ENCODE data around the gene CEMIP.

CEMIP gene

GRCh38 chr15:80895091-80895490, 115.9 kb downstream of the CEMIP start:
- TF ChIP-seq POLR2AphosphoS5 (IDR thresholded peaks at IDR 0.05; ENCODE audit: low read depth) = no peak
- no peak for TF ChIP-seq CTCF (IDR thresholded peaks at IDR 0.05; ENCODE audit: insufficient read depth, low read length)
- TF ChIP-seq GABPA (IDR thresholded peaks at IDR 0.05; ENCODE audit: low read depth) = no peak
- no peak for TF ChIP-seq SPI1 (IDR thresholded peaks at IDR 0.05; ENCODE audit: borderline replicate concordance, low read depth)
- no peak for TF ChIP-seq REST (IDR thresholded peaks at IDR 0.05; ENCODE audit: insufficient replicate concordance, low read depth)
- no peak for DNase-seq (ENCODE audit: low read depth in 1 of 2, low spot score in 1 of 2)
- H3K27me3 ChIP-seq (ENCODE audit: insufficient read depth, poor library complexity, severe bottlenecking) = no peaks in the 10 kb centered on the region

GRCh38 chr15:80895965-80896364, 116.8 kb downstream of the CEMIP start:
- Histone ChIP-seq H3K27me3 (ENCODE audit: insufficient read depth, poor library complexity, severe bottlenecking) (no peaks in the 10 kb centered on the region), H3K4me3 (replicated peaks; ENCODE audit: insufficient read depth, low read length) (no peak overlapping the region), H3K27ac (replicated peaks) (no peak overlapping the region)
- TF ChIP-seq GABPA (IDR thresholded peaks at IDR 0.05; ENCODE audit: low read depth) (no peak), CTCF (IDR thresholded peaks at IDR 0.05; ENCODE audit: insufficient read depth, low read length) (no peak), POLR2AphosphoS5 (IDR thresholded peaks at IDR 0.05; ENCODE audit: low read depth) (no peak), SPI1 (IDR thresholded peaks at IDR 0.05; ENCODE audit: borderline replicate concordance, low read depth) (no peak), REST (IDR thresholded peaks at IDR 0.05; ENCODE audit: insufficient replicate concordance, low read depth) (no peak)
- no peak for DNase-seq (ENCODE audit: low read depth in 1 of 2, low spot score in 1 of 2)

More at GRCh38 chr15:80895091-80895490, 115.9 kb downstream of the CEMIP start:
- Histone ChIP-seq H3K4me3 (replicated peaks; ENCODE audit: insufficient read depth, low read length) (no peak overlapping the region), H3K27ac (replicated peaks) (no peak overlapping the region)

GRCh38 chr15:80898040-80898439, 118.9 kb downstream of the CEMIP start:
- no peaks in the 10 kb centered on the region for H3K27me3 ChIP-seq (ENCODE audit: insufficient read depth, poor library complexity, severe bottlenecking)
- DNase-seq (ENCODE audit: low read depth in 1 of 2, low spot score in 1 of 2) = no peak
- TF ChIP-seq CTCF (IDR thresholded peaks at IDR 0.05; ENCODE audit: insufficient read depth, low read length) = no peak
- TF ChIP-seq POLR2AphosphoS5 (IDR thresholded peaks at IDR 0.05; ENCODE audit: low read depth) = no peak
- TF ChIP-seq REST (IDR thresholded peaks at IDR 0.05; ENCODE audit: insufficient replicate concordance, low read depth) = no peak
- TF ChIP-seq GABPA (IDR thresholded peaks at IDR 0.05; ENCODE audit: low read depth) = no peak
- TF ChIP-seq SPI1 (IDR thresholded peaks at IDR 0.05; ENCODE audit: borderline replicate concordance, low read depth) = no peak
- no peak overlapping the region for H3K4me3 ChIP-seq (replicated peaks; ENCODE audit: insufficient read depth, low read length)
- no peak overlapping the region for H3K27ac ChIP-seq (replicated peaks)

Data from HL-60 (cell line).